Measurements from ENCODE around the gene CETP. TPM values are rescaled to one million over a fixed set of nuclear protein-coding genes. Genes with fewer than 3 reads are reported as not detected.
A peak's percentile ranks its signal among the peaks of the same experiment; 100 is the strongest.

CETP gene
- total RNA-seq, 6 experiments from 2014 or later = not detected

GRCh38 chr16:56982695-56983094 lies 20.9 kb downstream of the CETP start:
- no peak for DNase-seq
- TF ChIP-seq CTCF (IDR thresholded peaks at IDR 0.05) = no peak
- no peaks in the 10 kb centered on the region for H3K9me3 Mint-ChIP-seq
- H3K27me3 Mint-ChIP-seq (ENCODE audit: insufficient read depth) = no peaks in the 10 kb centered on the region; the same call in 1 of the 2 replicates
- H3K36me3 Mint-ChIP-seq (ENCODE audit: low read depth) = 0 out of 2 replicates have a peak, but pooled peaks cover 7% of the 10 kb centered on the region
- peaks cover 28% of the 10 kb centered on the region for H3K4me1 Mint-ChIP-seq (ENCODE audit: low read depth)
- no peak overlapping the region for H3K27ac Mint-ChIP-seq
- no peak overlapping the region for H3K4me3 Mint-ChIP-seq

DNA sequence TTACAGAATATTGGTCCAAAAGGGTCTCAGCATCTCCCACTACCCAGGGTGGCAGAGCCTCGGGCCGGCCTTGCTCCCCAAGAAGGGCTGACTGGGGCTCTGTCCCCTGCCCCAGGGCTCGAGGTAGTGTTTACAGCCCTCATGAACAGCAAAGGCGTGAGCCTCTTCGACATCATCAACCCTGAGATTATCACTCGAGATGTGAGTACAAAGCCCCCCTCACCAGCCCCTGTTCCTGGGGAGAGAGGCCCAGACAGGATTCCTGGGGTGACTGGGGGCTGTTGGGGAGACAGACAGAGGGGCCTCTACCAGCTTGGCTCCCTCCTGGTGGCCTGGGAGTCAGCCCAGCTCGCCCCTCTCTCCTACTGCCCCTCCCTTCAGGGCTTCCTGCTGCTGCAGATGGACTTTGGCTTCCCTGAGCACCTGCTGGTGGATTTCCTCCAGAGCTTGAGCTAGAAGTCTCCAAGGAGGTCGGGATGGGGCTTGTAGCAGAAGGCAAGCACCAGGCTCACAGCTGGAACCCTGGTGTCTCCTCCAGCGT lies 21.5 kb downstream of the CETP start:
- H3K36me3 Mint-ChIP-seq (ENCODE audit: low read depth) = 0 out of 2 replicates have a peak, but pooled peaks cover 7% of the 10 kb centered on the region
- TF ChIP-seq CTCF (IDR thresholded peaks at IDR 0.05) = no peak
- peaks cover 33% of the 10 kb centered on the region for H3K4me1 Mint-ChIP-seq (ENCODE audit: low read depth)
- H3K9me3 Mint-ChIP-seq = no peaks in the 10 kb centered on the region
- H3K27me3 Mint-ChIP-seq (ENCODE audit: insufficient read depth) = no peaks in the 10 kb centered on the region; the same call in 1 of the 2 replicates
- no peak for DNase-seq
- no peak overlapping the region for H3K27ac Mint-ChIP-seq
- H3K4me3 Mint-ChIP-seq = no peak overlapping the region

DNA sequence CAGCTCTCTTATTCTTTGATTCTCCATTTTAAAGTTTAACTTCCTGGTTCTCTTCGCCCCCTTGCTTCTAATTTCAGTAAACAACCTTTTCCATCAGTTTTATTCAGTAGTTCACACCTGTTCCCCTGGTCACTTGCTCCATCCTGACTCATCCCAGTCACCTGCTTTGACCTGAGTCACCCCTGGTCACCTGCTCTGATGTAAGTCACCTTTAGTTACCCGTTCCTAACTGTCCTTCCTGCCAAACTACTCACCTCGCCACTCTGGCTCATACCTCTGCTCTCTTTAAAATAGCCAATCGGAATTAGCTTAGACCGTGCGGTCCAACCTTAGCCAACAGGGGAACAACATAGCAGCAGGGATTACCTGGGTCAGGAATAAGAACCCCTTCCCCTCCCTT lies 22.9 kb downstream of the CETP start:
- DNase-seq = no peak
- Mint-ChIP-seq H3K4me3 (no peak overlapping the region), H3K27ac (no peak overlapping the region; the same call in 1 of the 2 replicates), H3K27me3 (ENCODE audit: insufficient read depth) (peaks cover 5% of the 10 kb centered on the region), H3K9me3 (no peaks in the 10 kb centered on the region), H3K36me3 (ENCODE audit: low read depth) (0 out of 2 replicates have a peak, but pooled peaks cover 7% of the 10 kb centered on the region), H3K4me1 (ENCODE audit: low read depth) (peaks cover 44% of the 10 kb centered on the region)
- TF ChIP-seq CTCF (IDR thresholded peaks at IDR 0.05) = 0 out of 2 replicates have a peak, but pooled peaks have one; percentile 4

GRCh38 chr16:56985288-56985961 lies 23.7 kb downstream of the CETP start:
- DNase-seq = peak; percentile 77
- H3K9me3 Mint-ChIP-seq = no peaks in the 10 kb centered on the region
- TF ChIP-seq CTCF (IDR thresholded peaks at IDR 0.05) = no peak
- 0 out of 2 replicates have a peak, but pooled peaks cover 7% of the 10 kb centered on the region for H3K36me3 Mint-ChIP-seq (ENCODE audit: low read depth)
- peaks cover 50% of the 10 kb centered on the region for H3K4me1 Mint-ChIP-seq (ENCODE audit: low read depth)
- H3K27me3 Mint-ChIP-seq (ENCODE audit: insufficient read depth) = peaks cover 5% of the 10 kb centered on the region
- H3K4me3 Mint-ChIP-seq = peak overlapping the region; percentile 44; the same call in 1 of the 2 replicates
- peak overlapping the region; percentile 90 for H3K27ac Mint-ChIP-seq

DNA sequence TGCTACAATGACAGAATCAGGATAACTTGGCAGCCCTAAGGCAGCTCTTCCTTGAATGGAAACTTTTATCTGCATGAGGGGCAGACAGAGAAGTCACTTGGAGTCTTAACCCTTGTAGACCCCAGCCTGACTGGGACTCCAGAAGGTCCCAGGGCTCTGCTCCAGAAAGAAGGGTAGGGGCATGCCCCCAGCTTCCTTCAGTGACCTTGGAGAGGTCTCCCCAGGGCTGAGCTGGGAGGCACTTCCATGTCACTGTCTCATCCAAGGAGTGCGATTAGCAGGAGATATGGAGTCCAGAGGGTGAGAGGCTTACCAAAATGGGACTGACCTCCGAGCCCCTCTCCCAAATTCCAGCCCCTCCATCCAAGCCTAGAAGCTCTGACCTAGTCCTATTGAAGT lies 24.2 kb downstream of the CETP start:
- H3K27ac Mint-ChIP-seq = peak overlapping the region; percentile 90
- H3K9me3 Mint-ChIP-seq = no peaks in the 10 kb centered on the region
- no peak overlapping the region; the same call in 1 of the 2 replicates for H3K4me3 Mint-ChIP-seq
- peaks cover 10% of the 10 kb centered on the region; the same call in 1 of the 2 replicates for H3K36me3 Mint-ChIP-seq (ENCODE audit: low read depth)
- DNase-seq = no peak
- no peak for TF ChIP-seq CTCF (IDR thresholded peaks at IDR 0.05)
- peaks cover 5% of the 10 kb centered on the region for H3K27me3 Mint-ChIP-seq (ENCODE audit: insufficient read depth)
- peaks cover 55% of the 10 kb centered on the region for H3K4me1 Mint-ChIP-seq (ENCODE audit: low read depth)

Measured in HFFc6 (cell line).